ENCODE data around the gene IWS1.

Gene IWS1

GRCh38 chr2:127449898-127450297, 76.4 kb downstream of the IWS1 start:
- DNase-seq = no peak
- H3K27ac ChIP-seq (ENCODE audit: insufficient read depth, low read length, poor library complexity, severe bottlenecking) = no peak overlapping the region

GRCh38 chr2:127449414-127449813, 76.9 kb downstream of the IWS1 start:
- no peaks in the 10 kb centered on the region for H3K36me3 ChIP-seq (ENCODE audit: control insufficient read depth, insufficient read depth, low read length)
- no peaks in the 10 kb centered on the region for H3K4me1 ChIP-seq (ENCODE audit: control insufficient read depth, insufficient read depth, low read length, poor library complexity, severe bottlenecking)
- H3K4me3 ChIP-seq (ENCODE audit: insufficient read depth, low read depth, low read length, poor library complexity, severe bottlenecking) = no peak overlapping the region
- H3K27me3 ChIP-seq (replicated peaks; ENCODE audit: control insufficient read depth, insufficient read depth, low read length, poor library complexity, severe bottlenecking) = no peaks in the 10 kb centered on the region
- H3K27ac ChIP-seq (ENCODE audit: insufficient read depth, low read length, poor library complexity, severe bottlenecking) = no peak overlapping the region
- no peak for DNase-seq
- no peaks in the 10 kb centered on the region for H3K9me3 ChIP-seq (ENCODE audit: control insufficient read depth, low read length)

More at GRCh38 chr2:127449898-127450297, 76.4 kb downstream of the IWS1 start:
- Histone ChIP-seq H3K9me3 (ENCODE audit: control insufficient read depth, low read length) (no peaks in the 10 kb centered on the region), H3K36me3 (ENCODE audit: control insufficient read depth, insufficient read depth, low read length) (no peaks in the 10 kb centered on the region), H3K4me1 (ENCODE audit: control insufficient read depth, insufficient read depth, low read length, poor library complexity, severe bottlenecking) (no peaks in the 10 kb centered on the region), H3K4me3 (ENCODE audit: insufficient read depth, low read depth, low read length, poor library complexity, severe bottlenecking) (no peak overlapping the region), H3K27me3 (replicated peaks; ENCODE audit: control insufficient read depth, insufficient read depth, low read length, poor library complexity, severe bottlenecking) (no peaks in the 10 kb centered on the region)

GRCh38 chr2:127448526-127448925, 77.8 kb downstream of the IWS1 start:
- Histone ChIP-seq H3K4me1 (ENCODE audit: control insufficient read depth, insufficient read depth, low read length, poor library complexity, severe bottlenecking) (no peaks in the 10 kb centered on the region), H3K27ac (ENCODE audit: insufficient read depth, low read length, poor library complexity, severe bottlenecking) (no peak overlapping the region), H3K9me3 (ENCODE audit: control insufficient read depth, low read length) (no peaks in the 10 kb centered on the region), H3K27me3 (replicated peaks; ENCODE audit: control insufficient read depth, insufficient read depth, low read length, poor library complexity, severe bottlenecking) (no peaks in the 10 kb centered on the region), H3K4me3 (ENCODE audit: insufficient read depth, low read depth, low read length, poor library complexity, severe bottlenecking) (no peak overlapping the region), H3K36me3 (ENCODE audit: control insufficient read depth, insufficient read depth, low read length) (no peaks in the 10 kb centered on the region)
- no peak for DNase-seq

- DNase-seq = no peak
- Histone ChIP-seq H3K4me3 (ENCODE audit: insufficient read depth, low read depth, low read length, poor library complexity, severe bottlenecking) (no peak overlapping the region), H3K9me3 (ENCODE audit: control insufficient read depth, low read length) (peaks cover 6% of the 10 kb centered on the region), H3K36me3 (ENCODE audit: control insufficient read depth, insufficient read depth, low read length) (no peaks in the 10 kb centered on the region), H3K27me3 (replicated peaks; ENCODE audit: control insufficient read depth, insufficient read depth, low read length, poor library complexity, severe bottlenecking) (no peaks in the 10 kb centered on the region), H3K4me1 (ENCODE audit: control insufficient read depth, insufficient read depth, low read length, poor library complexity, severe bottlenecking) (no peaks in the 10 kb centered on the region), H3K27ac (ENCODE audit: insufficient read depth, low read length, poor library complexity, severe bottlenecking) (no peak overlapping the region)
Measured at GRCh38 chr2:127439343-127439742, 86.9 kb downstream of the IWS1 start.

- H3K36me3 ChIP-seq (ENCODE audit: control insufficient read depth, insufficient read depth, low read length) = no peaks in the 10 kb centered on the region
- H3K27me3 ChIP-seq (replicated peaks; ENCODE audit: control insufficient read depth, insufficient read depth, low read length, poor library complexity, severe bottlenecking) = no peaks in the 10 kb centered on the region
- peaks cover 6% of the 10 kb centered on the region for H3K9me3 ChIP-seq (ENCODE audit: control insufficient read depth, low read length)
- no peak overlapping the region for H3K4me3 ChIP-seq (ENCODE audit: insufficient read depth, low read depth, low read length, poor library complexity, severe bottlenecking)
- DNase-seq = no peak
- H3K4me1 ChIP-seq (ENCODE audit: control insufficient read depth, insufficient read depth, low read length, poor library complexity, severe bottlenecking) = no peaks in the 10 kb centered on the region
- no peak overlapping the region for H3K27ac ChIP-seq (ENCODE audit: insufficient read depth, low read length, poor library complexity, severe bottlenecking)
Measured at GRCh38 chr2:127437781-127438726, 88.2 kb downstream of the IWS1 start.

GRCh38 chr2:127437056-127437455, 89.2 kb downstream of the IWS1 start:
- no peak overlapping the region for H3K4me3 ChIP-seq (ENCODE audit: insufficient read depth, low read depth, low read length, poor library complexity, severe bottlenecking)

GRCh38 chr2:127434515-127434914, 91.8 kb downstream of the IWS1 start:
- Histone ChIP-seq H3K27me3 (replicated peaks; ENCODE audit: control insufficient read depth, insufficient read depth, low read length, poor library complexity, severe bottlenecking) (no peaks in the 10 kb centered on the region), H3K9me3 (ENCODE audit: control insufficient read depth, low read length) (no peaks in the 10 kb centered on the region), H3K4me3 (ENCODE audit: insufficient read depth, low read depth, low read length, poor library complexity, severe bottlenecking) (no peak overlapping the region), H3K36me3 (ENCODE audit: control insufficient read depth, insufficient read depth, low read length) (no peaks in the 10 kb centered on the region), H3K27ac (ENCODE audit: insufficient read depth, low read length, poor library complexity, severe bottlenecking) (no peak overlapping the region), H3K4me1 (ENCODE audit: control insufficient read depth, insufficient read depth, low read length, poor library complexity, severe bottlenecking) (no peaks in the 10 kb centered on the region)
- DNase-seq = no peak

More at GRCh38 chr2:127437056-127437455, 89.2 kb downstream of the IWS1 start:
- Histone ChIP-seq H3K9me3 (ENCODE audit: control insufficient read depth, low read length) (peaks cover 6% of the 10 kb centered on the region), H3K36me3 (ENCODE audit: control insufficient read depth, insufficient read depth, low read length) (no peaks in the 10 kb centered on the region), H3K27ac (ENCODE audit: insufficient read depth, low read length, poor library complexity, severe bottlenecking) (no peak overlapping the region), H3K27me3 (replicated peaks; ENCODE audit: control insufficient read depth, insufficient read depth, low read length, poor library complexity, severe bottlenecking) (no peaks in the 10 kb centered on the region), H3K4me1 (ENCODE audit: control insufficient read depth, insufficient read depth, low read length, poor library complexity, severe bottlenecking) (no peaks in the 10 kb centered on the region)
- no peak for DNase-seq

GRCh38 chr2:127431408-127432023, 94.8 kb downstream of the IWS1 start:
- no peaks in the 10 kb centered on the region for H3K36me3 ChIP-seq (ENCODE audit: control insufficient read depth, insufficient read depth, low read length)
- H3K4me3 ChIP-seq (ENCODE audit: insufficient read depth, low read depth, low read length, poor library complexity, severe bottlenecking) = no peak overlapping the region
- H3K9me3 ChIP-seq (ENCODE audit: control insufficient read depth, low read length) = no peaks in the 10 kb centered on the region
- H3K27ac ChIP-seq (ENCODE audit: insufficient read depth, low read length, poor library complexity, severe bottlenecking) = no peak overlapping the region
- H3K4me1 ChIP-seq (ENCODE audit: control insufficient read depth, insufficient read depth, low read length, poor library complexity, severe bottlenecking) = no peaks in the 10 kb centered on the region
- H3K27me3 ChIP-seq (replicated peaks; ENCODE audit: control insufficient read depth, insufficient read depth, low read length, poor library complexity, severe bottlenecking) = no peaks in the 10 kb centered on the region
- no peak for DNase-seq

All from effector memory CD4-positive, alpha-beta T cell (primary cell).